ENCODE measurements around the gene BCAS4.
"Not testable (repeated sequence)": the region's sequence is repeated elsewhere in the genome, so short reads cannot be mapped to it uniquely, and the experiment has no call there.

Gene BCAS4

GRCh38 chr20:50799890-50800550 lies 5.2 kb downstream of the BCAS4 start:
- Histone ChIP-seq H2AFZ (ENCODE audit: low read length) (no peak overlapping the region), H2AK5ac (ENCODE audit: low read depth, low read length) (no peak overlapping the region), H3K36me3 (replicated peaks in 1 of 2; ENCODE audit: control insufficient read depth in 2 of 2, insufficient read depth in 2 of 2, low read length in 2 of 2) (no peaks in the 10 kb centered on the region), H3K4me1 (ENCODE audit: control insufficient read depth in 2 of 2, insufficient read depth in 1 of 2, low read depth in 1 of 2, low read length in 2 of 2) (no peaks in the 10 kb centered on the region), H2BK120ac (ENCODE audit: low read depth, low read length) (no peak overlapping the region), H3K18ac (ENCODE audit: low read length) (no peak overlapping the region), H4K91ac (ENCODE audit: low read depth, low read length, poor library complexity) (no peak overlapping the region), H3K9me3 (replicated peaks in 1 of 2; ENCODE audit: control insufficient read depth in 2 of 2, insufficient read depth in 1 of 2, low read depth in 1 of 2, low read length in 2 of 2) (no peaks in the 10 kb centered on the region), H4K8ac (ENCODE audit: low read depth, low read length) (no peak overlapping the region), H2BK5ac (ENCODE audit: low read length) (no peak overlapping the region), H3K23ac (ENCODE audit: low read depth, low read length, poor library complexity) (peak overlapping the region; percentile 0), H2BK12ac (ENCODE audit: low read length) (no peak overlapping the region), H3K79me1 (ENCODE audit: low read depth, low read length) (peaks cover 5% of the 10 kb centered on the region), H3K27me3 (ENCODE audit: control insufficient read depth in 3 of 3, insufficient read depth in 3 of 3, low read depth in 1 of 3, low read length in 3 of 3) (no peaks in the 10 kb centered on the region), H3K14ac (ENCODE audit: low read length) (no peak overlapping the region), H2BK15ac (ENCODE audit: low read length) (no peak overlapping the region), H3K9ac (ENCODE audit: low read depth, low read length, poor library complexity) (no peak overlapping the region), H3K27ac (replicated peaks; ENCODE audit: low read length) (no peak overlapping the region), H3K4me2 (ENCODE audit: insufficient read depth, low read length, poor library complexity, severe bottlenecking) (no peak overlapping the region), H3K4me3 (ENCODE audit: low read length in 2 of 2) (no peak overlapping the region), H3K4ac (ENCODE audit: low read length) (no peak overlapping the region)
- WGBS, 2 donors (ENCODE audit: extremely low coverage in 2 of 2, insufficient read length in 2 of 2, insufficient replicate concordance in 1 of 2): no CpG with 5 or more reads among the region's 8 CpGs
- no peak for DNase-seq (ENCODE audit: low spot score)

- not testable (repeated sequence) for H3K9me3 ChIP-seq (replicated peaks in 1 of 2; ENCODE audit: control insufficient read depth in 2 of 2, insufficient read depth in 1 of 2, low read depth in 1 of 2, low read length in 2 of 2); H3K9ac ChIP-seq (ENCODE audit: low read depth, low read length, poor library complexity); H2BK5ac ChIP-seq (ENCODE audit: low read length); H2BK15ac ChIP-seq (ENCODE audit: low read length); H2BK12ac ChIP-seq (ENCODE audit: low read length); DNase-seq (ENCODE audit: low spot score); H3K27me3 ChIP-seq (ENCODE audit: control insufficient read depth in 3 of 3, insufficient read depth in 3 of 3, low read depth in 1 of 3, low read length in 3 of 3); H2BK120ac ChIP-seq (ENCODE audit: low read depth, low read length); H3K4ac ChIP-seq (ENCODE audit: low read length); H3K4me2 ChIP-seq (ENCODE audit: insufficient read depth, low read length, poor library complexity, severe bottlenecking); H3K14ac ChIP-seq (ENCODE audit: low read length); H3K27ac ChIP-seq (replicated peaks; ENCODE audit: low read length); H3K4me1 ChIP-seq (ENCODE audit: control insufficient read depth in 2 of 2, insufficient read depth in 1 of 2, low read depth in 1 of 2, low read length in 2 of 2); H2AK5ac ChIP-seq (ENCODE audit: low read depth, low read length); H2AFZ ChIP-seq (ENCODE audit: low read length); H4K91ac ChIP-seq (ENCODE audit: low read depth, low read length, poor library complexity); H4K8ac ChIP-seq (ENCODE audit: low read depth, low read length); H3K18ac ChIP-seq (ENCODE audit: low read length); H3K79me1 ChIP-seq (ENCODE audit: low read depth, low read length); H3K23ac ChIP-seq (ENCODE audit: low read depth, low read length, poor library complexity); H3K36me3 ChIP-seq (replicated peaks in 1 of 2; ENCODE audit: control insufficient read depth in 2 of 2, insufficient read depth in 2 of 2, low read length in 2 of 2)
- H3K4me3 ChIP-seq (ENCODE audit: low read length in 2 of 2): peak overlapping the region in 1 of 2 donors; percentile 44
- WGBS, 2 donors (ENCODE audit: extremely low coverage in 2 of 2, insufficient read length in 2 of 2, insufficient replicate concordance in 1 of 2): no CpG with 5 or more reads among the region's 13 CpGs
Measured at GRCh38 chr20:50800986-50801746, 6.3 kb downstream of the BCAS4 start.

GRCh38 chr20:50801747-50802125 lies 6.9 kb downstream of the BCAS4 start:
- Histone ChIP-seq H3K9me3 (replicated peaks in 1 of 2; ENCODE audit: control insufficient read depth in 2 of 2, insufficient read depth in 1 of 2, low read depth in 1 of 2, low read length in 2 of 2) (no peaks in the 10 kb centered on the region), H3K4me2 (ENCODE audit: insufficient read depth, low read length, poor library complexity, severe bottlenecking) (no peak overlapping the region), H2BK15ac (ENCODE audit: low read length) (no peak overlapping the region), H2BK120ac (ENCODE audit: low read depth, low read length) (no peak overlapping the region), H4K91ac (ENCODE audit: low read depth, low read length, poor library complexity) (no peak overlapping the region), H3K23ac (ENCODE audit: low read depth, low read length, poor library complexity) (no peak overlapping the region), H3K4me1 (ENCODE audit: control insufficient read depth in 2 of 2, insufficient read depth in 1 of 2, low read depth in 1 of 2, low read length in 2 of 2) (no peaks in the 10 kb centered on the region), H3K4ac (ENCODE audit: low read length) (no peak overlapping the region), H2BK12ac (ENCODE audit: low read length) (no peak overlapping the region), H3K27me3 (ENCODE audit: control insufficient read depth in 3 of 3, insufficient read depth in 3 of 3, low read depth in 1 of 3, low read length in 3 of 3) (no peaks in the 10 kb centered on the region), H2BK5ac (ENCODE audit: low read length) (no peak overlapping the region), H2AFZ (ENCODE audit: low read length) (no peak overlapping the region), H3K9ac (ENCODE audit: low read depth, low read length, poor library complexity) (no peak overlapping the region), H3K14ac (ENCODE audit: low read length) (no peak overlapping the region), H3K27ac (replicated peaks; ENCODE audit: low read length) (no peak overlapping the region), H3K79me1 (ENCODE audit: low read depth, low read length) (peaks cover 5% of the 10 kb centered on the region), H4K8ac (ENCODE audit: low read depth, low read length) (no peak overlapping the region), H3K36me3 (replicated peaks in 1 of 2; ENCODE audit: control insufficient read depth in 2 of 2, insufficient read depth in 2 of 2, low read length in 2 of 2) (no peaks in the 10 kb centered on the region), H2AK5ac (ENCODE audit: low read depth, low read length) (no peak overlapping the region), H3K4me3 (ENCODE audit: low read length in 2 of 2) (peak overlapping the region in 1 of 2 donors; percentile 44), H3K18ac (ENCODE audit: low read length) (no peak overlapping the region)
- DNase-seq (ENCODE audit: low spot score): no peak
- no CpG with 5 or more reads among the region's 5 CpGs for WGBS, 2 donors (ENCODE audit: extremely low coverage in 2 of 2, insufficient read length in 2 of 2, insufficient replicate concordance in 1 of 2)

GRCh38 chr20:50802289-50802688 lies 7.4 kb downstream of the BCAS4 start:
- Histone ChIP-seq H3K9me3 (replicated peaks in 1 of 2; ENCODE audit: control insufficient read depth in 2 of 2, insufficient read depth in 1 of 2, low read depth in 1 of 2, low read length in 2 of 2) (no peaks in the 10 kb centered on the region), H3K4ac (ENCODE audit: low read length) (no peak overlapping the region), H2BK5ac (ENCODE audit: low read length) (no peak overlapping the region), H4K8ac (ENCODE audit: low read depth, low read length) (no peak overlapping the region), H2BK12ac (ENCODE audit: low read length) (no peak overlapping the region), H3K4me2 (ENCODE audit: insufficient read depth, low read length, poor library complexity, severe bottlenecking) (no peak overlapping the region), H3K4me3 (ENCODE audit: low read length in 2 of 2) (no peak overlapping the region), H3K79me1 (ENCODE audit: low read depth, low read length) (peaks cover 5% of the 10 kb centered on the region), H2BK15ac (ENCODE audit: low read length) (no peak overlapping the region), H3K27me3 (ENCODE audit: control insufficient read depth in 3 of 3, insufficient read depth in 3 of 3, low read depth in 1 of 3, low read length in 3 of 3) (no peaks in the 10 kb centered on the region), H3K9ac (ENCODE audit: low read depth, low read length, poor library complexity) (no peak overlapping the region), H3K27ac (replicated peaks; ENCODE audit: low read length) (no peak overlapping the region), H3K4me1 (ENCODE audit: control insufficient read depth in 2 of 2, insufficient read depth in 1 of 2, low read depth in 1 of 2, low read length in 2 of 2) (no peaks in the 10 kb centered on the region), H2AK5ac (ENCODE audit: low read depth, low read length) (no peak overlapping the region), H3K18ac (ENCODE audit: low read length) (no peak overlapping the region), H2BK120ac (ENCODE audit: low read depth, low read length) (no peak overlapping the region), H3K36me3 (replicated peaks in 1 of 2; ENCODE audit: control insufficient read depth in 2 of 2, insufficient read depth in 2 of 2, low read length in 2 of 2) (no peaks in the 10 kb centered on the region), H3K14ac (ENCODE audit: low read length) (no peak overlapping the region), H4K91ac (ENCODE audit: low read depth, low read length, poor library complexity) (no peak overlapping the region), H3K23ac (ENCODE audit: low read depth, low read length, poor library complexity) (peak overlapping the region; percentile 57), H2AFZ (ENCODE audit: low read length) (no peak overlapping the region)
- DNase-seq (ENCODE audit: low spot score): no peak
- WGBS, 2 donors (ENCODE audit: extremely low coverage in 2 of 2, insufficient read length in 2 of 2, insufficient replicate concordance in 1 of 2): no CpG with 5 or more reads among the region's 8 CpGs

All from neuronal stem cell (in vitro differentiated cells).